Smooth muscle cell (in vitro differentiated cells): ENCODE data around the gene TSC22D1. TPM values are rescaled to one million over a fixed set of nuclear protein-coding genes. Genes with fewer than 3 reads are reported as not detected.

Experiments used
- DNase-seq: peaks from one replicate; lab custom pipeline; 2025; ENCODE audit not compliant: unreplicated experiment; lab: John Stamatoyannopoulos, UW
- H2AFZ ChIP-seq: fragments of 200-600 bp; sonication (generic); 2 replicates; pipeline ENCODE4 v1.6.0; 2016; ENCODE audit warnings: antibody characterized with exemption, low read depth, mild to moderate bottlenecking
- H3F3A ChIP-seq: fragments of 200-600 bp; sonication (generic); 2 replicates; pipeline ENCODE4 v1.6.0; 2017; ENCODE audit warnings: antibody characterized with exemption, low read depth
- H3K27ac ChIP-seq: fragments of 200-600 bp; sonication (generic); 2 replicates; pipeline ENCODE4 v1.5.1; 2016; ENCODE audit warnings: low read depth, mild to moderate bottlenecking
- H3K27me3 ChIP-seq: fragments of 200-600 bp; sonication (generic); 2 replicates; pipeline ENCODE4 v1.6.1; 2016; ENCODE audit warnings: low read depth, mild to moderate bottlenecking
- H3K36me3 ChIP-seq: fragments of 200-600 bp; sonication (generic); 2 replicates; pipeline ENCODE4 v1.5.1; 2016; ENCODE audit warnings: low read depth
- H3K4me1 ChIP-seq: fragments of 200-600 bp; sonication (generic); 2 replicates; pipeline ENCODE4 v1.5.1; 2016; ENCODE audit warnings: low read depth
- H3K4me2 ChIP-seq: fragments of 200-600 bp; sonication (generic); 2 replicates; pipeline ENCODE4 v1.6.0; 2016; ENCODE audit warnings: mild to moderate bottlenecking
- H3K4me3 ChIP-seq: fragments of 200-600 bp; sonication (generic); 2 replicates; pipeline ENCODE4 v1.5.1; 2016; ENCODE audit warnings: mild to moderate bottlenecking
- H3K79me2 ChIP-seq: fragments of 200-600 bp; sonication (generic); 2 replicates; pipeline ENCODE4 v1.6.0; 2016; ENCODE audit warnings: low read depth, mild to moderate bottlenecking
- H3K9ac ChIP-seq: fragments of 200-600 bp; sonication (generic); 2 replicates; pipeline ENCODE4 v1.6.0; 2016; ENCODE audit warnings: low read depth
- H3K9me3 ChIP-seq: fragments of 200-600 bp; sonication (generic); replicated peaks from 2 replicates; pipeline ENCODE4 v1.5.1; 2016; ENCODE audit warnings: low read depth
- H4K20me1 ChIP-seq: fragments of 200-600 bp; sonication (generic); 2 replicates; pipeline ENCODE4 v1.6.0; 2016; ENCODE audit warnings: low read depth
- WGBS: methylation state at CpG from one replicate; pipeline ENCODE4 v1.1.7; 2016; ENCODE audit warnings: low lambda C conversion rate; 5-methylcytosine and 5-hydroxymethylcytosine counted together
- polyA plus RNA-seq: library from polyadenylated mRNA; unstranded; fragments of >200 nt; fragmentation: Nextera tagmentation; extraction: Ambion mirVana; gene quantifications from 2 replicates; pipeline ENCODE4 v1.2.1, GENCODE V29; 2016
- total RNA-seq: library from RNA; depleted of rRNA; stranded (reverse); fragments of >200 nt; gene quantifications from 2 replicates; pipeline ENCODE4 v1.2.3, GENCODE V29; 2014
- TF ChIP-seq, protein P1 (sequence below): fragments of 200-600 bp; sonication (generic); IDR thresholded peaks from 2 replicates; pipeline ENCODE4 v1.5.1; 2017; ENCODE audit warnings: borderline replicate concordance, mild to moderate bottlenecking, antibody characterized with exemption; ENCODE audit not compliant: insufficient read depth, poor library complexity, severe bottlenecking

The TSC22D1 gene
- total RNA-seq (117 and 121 TPM in 2 replicates), polyA plus RNA-seq (135 and 159 TPM in 2 replicates)

DNA sequence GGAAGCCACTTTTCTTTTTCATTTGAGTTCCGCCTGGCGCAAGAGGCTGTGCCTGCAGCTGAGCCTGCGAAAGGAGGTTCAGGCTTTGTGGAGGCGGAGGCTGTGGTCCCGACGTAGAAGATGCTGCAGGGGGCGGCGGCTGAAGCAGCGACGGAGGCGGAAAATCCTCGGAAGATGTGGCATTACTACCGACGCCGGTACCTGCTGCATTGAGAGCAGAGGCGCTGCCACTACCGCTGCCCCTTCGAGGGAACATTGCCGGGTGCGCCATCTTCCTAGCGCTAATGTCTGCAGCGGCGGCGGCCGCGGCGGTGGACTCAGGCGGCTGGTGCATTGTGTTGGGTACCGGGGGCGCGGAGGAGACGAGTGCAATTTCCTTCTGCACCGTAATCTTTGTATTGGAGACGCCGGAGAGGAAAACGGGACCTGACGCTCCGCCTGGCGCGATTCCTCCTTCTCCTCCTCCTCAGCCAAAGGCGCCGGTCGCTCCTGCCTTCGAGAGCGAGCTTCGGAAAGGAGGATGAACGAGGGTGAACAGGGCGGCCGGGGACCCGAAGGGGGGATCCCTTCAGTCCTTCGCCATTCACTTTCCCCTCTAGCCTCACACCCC lies at the start of gene TSC22D1:
Gene TSC22D1, minus strand, starts transcription at position 590 of the 610 bp plus-strand sequence. Its CDS starts 256 bp downstream, at position 334.
- DNase-seq: peak; percentile 37
- peaks cover 9% of the 10 kb centered on the region for H3F3A ChIP-seq
- peak within 1 kb of the TSS; percentile 95 for H3K4me2 ChIP-seq
- no peaks in the 10 kb centered on the region for H3K36me3 ChIP-seq
- TF ChIP-seq, protein P1, sequence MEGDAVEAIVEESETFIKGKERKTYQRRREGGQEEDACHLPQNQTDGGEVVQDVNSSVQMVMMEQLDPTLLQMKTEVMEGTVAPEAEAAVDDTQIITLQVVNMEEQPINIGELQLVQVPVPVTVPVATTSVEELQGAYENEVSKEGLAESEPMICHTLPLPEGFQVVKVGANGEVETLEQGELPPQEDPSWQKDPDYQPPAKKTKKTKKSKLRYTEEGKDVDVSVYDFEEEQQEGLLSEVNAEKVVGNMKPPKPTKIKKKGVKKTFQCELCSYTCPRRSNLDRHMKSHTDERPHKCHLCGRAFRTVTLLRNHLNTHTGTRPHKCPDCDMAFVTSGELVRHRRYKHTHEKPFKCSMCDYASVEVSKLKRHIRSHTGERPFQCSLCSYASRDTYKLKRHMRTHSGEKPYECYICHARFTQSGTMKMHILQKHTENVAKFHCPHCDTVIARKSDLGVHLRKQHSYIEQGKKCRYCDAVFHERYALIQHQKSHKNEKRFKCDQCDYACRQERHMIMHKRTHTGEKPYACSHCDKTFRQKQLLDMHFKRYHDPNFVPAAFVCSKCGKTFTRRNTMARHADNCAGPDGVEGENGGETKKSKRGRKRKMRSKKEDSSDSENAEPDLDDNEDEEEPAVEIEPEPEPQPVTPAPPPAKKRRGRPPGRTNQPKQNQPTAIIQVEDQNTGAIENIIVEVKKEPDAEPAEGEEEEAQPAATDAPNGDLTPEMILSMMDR: no peak
- H3K27ac ChIP-seq: peak within 1 kb of the TSS; percentile 94
- no peaks in the 10 kb centered on the region for H3K27me3 ChIP-seq
- peaks cover 50% of the 10 kb centered on the region for H4K20me1 ChIP-seq
- H3K9me3 ChIP-seq: no peaks in the 10 kb centered on the region
- H3K4me3 ChIP-seq: peak within 1 kb of the TSS; percentile 86
- H3K79me2 ChIP-seq: peaks cover 44% of the 10 kb centered on the region
- peak within 1 kb of the TSS; percentile 96 for H2AFZ ChIP-seq
- WGBS: 2% methylated on average over 51 of the region's 51 CpGs
- peaks cover 60% of the 10 kb centered on the region for H3K4me1 ChIP-seq
- H3K9ac ChIP-seq: peak within 1 kb of the TSS; percentile 92

DNA sequence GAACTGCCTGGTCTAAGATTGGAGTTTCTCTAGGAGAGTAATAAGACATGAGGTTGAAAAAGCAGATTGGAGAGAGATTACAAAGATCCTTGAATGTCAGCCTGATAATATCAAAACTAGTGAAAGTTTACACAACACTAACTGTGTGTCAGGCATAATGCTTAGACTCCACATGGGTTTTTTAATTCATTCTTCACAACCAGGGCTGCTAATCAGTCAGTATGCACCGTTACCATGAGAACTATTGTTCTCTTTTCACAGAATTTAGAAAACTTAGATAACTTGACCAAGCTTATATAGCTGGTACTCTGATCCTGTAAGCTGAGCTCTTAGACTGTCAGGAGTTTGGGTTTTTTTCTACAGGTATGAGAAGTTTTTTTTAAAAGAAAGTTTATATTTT lies 46.6 kb upstream of the TSC22D1 start:
- Histone ChIP-seq H4K20me1 (no peaks in the 10 kb centered on the region), H3F3A (no peaks in the 10 kb centered on the region), H2AFZ (no peak overlapping the region), H3K4me1 (peaks cover 24% of the 10 kb centered on the region), H3K4me2 (no peak overlapping the region), H3K27me3 (no peaks in the 10 kb centered on the region), H3K36me3 (no peaks in the 10 kb centered on the region), H3K9me3 (no peaks in the 10 kb centered on the region), H3K27ac (no peak overlapping the region), H3K4me3 (no peak overlapping the region), H3K9ac (no peak overlapping the region), H3K79me2 (no peaks in the 10 kb centered on the region)
- TF ChIP-seq, protein P1: no peak
- 79% methylated on average over 1 of the region's 1 CpG for WGBS
- no peak for DNase-seq

DNA sequence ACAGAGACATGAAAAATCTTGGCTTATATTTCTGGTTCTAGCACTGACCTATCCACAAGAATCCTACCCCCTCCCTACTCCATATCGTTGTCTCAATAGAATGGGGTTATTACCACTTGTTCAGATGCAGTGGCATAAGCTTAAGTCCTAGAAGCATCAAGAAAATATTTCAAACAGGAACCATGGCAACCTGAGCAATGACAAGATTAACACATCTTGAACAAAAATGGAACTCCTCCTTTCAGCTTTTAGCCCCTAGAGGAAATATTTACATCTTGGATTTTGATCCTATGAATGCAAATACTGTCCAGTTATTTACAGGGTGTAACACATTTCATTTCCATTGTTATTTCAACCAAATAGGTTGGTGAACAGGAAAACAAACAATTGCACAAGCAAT lies 46.1 kb upstream of the TSC22D1 start:
- H2AFZ ChIP-seq: no peak overlapping the region
- no peak overlapping the region for H3K4me2 ChIP-seq
- H3K27ac ChIP-seq: no peak overlapping the region
- no peaks in the 10 kb centered on the region for H4K20me1 ChIP-seq
- H3K9me3 ChIP-seq: no peaks in the 10 kb centered on the region
- no peaks in the 10 kb centered on the region for H3K79me2 ChIP-seq
- H3F3A ChIP-seq: no peaks in the 10 kb centered on the region
- 78% methylated on average over 1 of the region's 1 CpG for WGBS
- no peak for DNase-seq
- H3K9ac ChIP-seq: no peak overlapping the region
- no peaks in the 10 kb centered on the region for H3K27me3 ChIP-seq
- peaks cover 24% of the 10 kb centered on the region for H3K4me1 ChIP-seq
- no peak overlapping the region for H3K4me3 ChIP-seq
- H3K36me3 ChIP-seq: no peaks in the 10 kb centered on the region
- TF ChIP-seq, protein P1: no peak

DNA sequence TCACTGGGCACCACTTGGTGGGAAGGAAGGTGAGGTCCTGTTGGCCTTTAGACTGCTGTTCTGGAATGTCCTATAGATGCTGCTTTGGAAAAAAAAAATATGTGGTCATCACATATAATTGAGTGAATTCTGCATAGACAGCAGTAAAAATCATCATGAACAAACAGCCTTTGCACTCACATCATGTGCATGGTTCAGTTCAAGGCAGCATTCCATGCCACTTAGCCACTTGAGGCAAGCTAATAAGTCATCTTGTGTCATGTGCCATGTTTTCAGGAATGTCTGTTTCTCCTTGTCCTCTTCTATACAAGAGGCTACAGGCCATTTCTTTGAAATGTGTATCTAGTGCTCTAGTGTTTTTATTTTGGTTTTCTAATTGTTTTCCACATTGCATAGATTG lies 43.9 kb upstream of the TSC22D1 start:
- TF ChIP-seq, protein P1: no peak
- Histone ChIP-seq H3K79me2 (no peaks in the 10 kb centered on the region), H4K20me1 (no peaks in the 10 kb centered on the region), H3F3A (no peaks in the 10 kb centered on the region), H3K4me2 (no peak overlapping the region), H3K4me3 (no peak overlapping the region), H3K9me3 (no peaks in the 10 kb centered on the region), H2AFZ (no peak overlapping the region), H3K36me3 (no peaks in the 10 kb centered on the region), H3K9ac (no peak overlapping the region), H3K27me3 (no peaks in the 10 kb centered on the region), H3K27ac (no peak overlapping the region), H3K4me1 (peaks cover 24% of the 10 kb centered on the region)
- no peak for DNase-seq
